ENCODE measurements around the gene SPIRE2. TPM values are rescaled to one million over a fixed set of nuclear protein-coding genes. Genes with fewer than 3 reads are reported as not detected.

Gene SPIRE2
- total and polyA plus RNA-seq, 2 of the 13 experiments (the other 11 are each of a cell fraction or from before 2014, with no cell fraction given) = 13.3 to 37.5 TPM

DNA sequence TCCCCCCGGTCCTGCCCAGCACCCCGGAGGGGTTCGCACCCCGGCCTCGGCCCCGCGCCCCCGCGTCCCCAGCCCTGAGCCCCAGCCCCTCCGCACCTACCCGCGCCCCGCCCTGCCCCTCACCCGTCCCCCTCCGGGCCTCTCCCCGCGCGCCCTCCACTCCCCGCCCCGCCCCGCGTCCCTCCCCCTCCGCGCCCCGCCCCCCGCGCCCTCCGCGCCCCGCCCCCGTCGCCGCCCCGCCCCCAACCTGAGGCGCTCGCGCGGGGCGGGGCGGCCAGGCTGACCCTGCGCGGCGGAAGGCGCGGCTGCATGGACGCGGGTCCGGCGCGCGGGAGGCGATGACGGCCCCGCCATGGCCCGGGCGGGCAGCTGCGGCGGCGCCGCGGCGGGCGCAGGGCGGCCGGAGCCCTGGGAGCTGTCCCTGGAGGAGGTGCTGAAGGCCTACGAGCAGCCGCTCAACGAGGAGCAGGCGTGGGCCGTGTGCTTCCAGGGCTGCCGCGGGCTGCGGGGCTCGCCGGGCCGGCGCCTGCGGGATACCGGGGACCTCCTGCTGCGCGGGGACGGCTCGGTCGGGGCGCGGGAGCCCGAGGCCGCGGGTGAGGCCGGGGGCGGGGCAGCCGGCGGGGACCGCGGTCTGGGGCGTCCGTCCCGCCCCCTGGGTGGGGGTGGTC, at the start of gene SPIRE2 (continued):
- TF ChIP-seq, protein P1, sequence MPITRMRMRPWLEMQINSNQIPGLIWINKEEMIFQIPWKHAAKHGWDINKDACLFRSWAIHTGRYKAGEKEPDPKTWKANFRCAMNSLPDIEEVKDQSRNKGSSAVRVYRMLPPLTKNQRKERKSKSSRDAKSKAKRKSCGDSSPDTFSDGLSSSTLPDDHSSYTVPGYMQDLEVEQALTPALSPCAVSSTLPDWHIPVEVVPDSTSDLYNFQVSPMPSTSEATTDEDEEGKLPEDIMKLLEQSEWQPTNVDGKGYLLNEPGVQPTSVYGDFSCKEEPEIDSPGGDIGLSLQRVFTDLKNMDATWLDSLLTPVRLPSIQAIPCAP (CRISPR knock-in tag; IDR thresholded peaks at IDR 0.05; ENCODE audit: low read depth) = no peak
- no peak for TF ChIP-seq HCFC1 (IDR thresholded peaks at IDR 0.05; ENCODE audit: low read depth, low read length)
- TF ChIP-seq, protein P2, sequence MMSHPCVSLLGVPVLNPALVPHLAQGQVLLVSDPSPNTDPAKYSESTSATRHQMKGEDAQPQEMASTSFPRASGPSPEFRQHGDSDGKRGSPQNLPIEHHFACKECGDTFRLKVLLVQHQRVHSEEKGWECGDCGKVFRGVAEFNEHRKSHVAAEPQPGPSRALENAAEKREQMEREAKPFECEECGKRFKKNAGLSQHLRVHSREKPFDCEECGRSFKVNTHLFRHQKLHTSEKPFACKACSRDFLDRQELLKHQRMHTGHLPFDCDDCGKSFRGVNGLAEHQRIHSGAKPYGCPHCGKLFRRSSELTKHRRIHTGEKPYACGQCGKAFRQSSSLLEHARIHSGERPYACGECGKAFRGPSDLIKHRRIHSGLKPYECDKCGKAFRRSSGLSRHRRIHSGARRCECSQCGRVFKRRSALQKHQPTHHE (CRISPR knock-in tag; IDR thresholded peaks at IDR 0.05; ENCODE audit: borderline replicate concordance) = no peak
- no peak for TF ChIP-seq GPN1 (CRISPR knock-in tag; IDR thresholded peaks at IDR 0.05; ENCODE audit: borderline replicate concordance)
- TF ChIP-seq DNMT1 (CRISPR knock-in tag; IDR thresholded peaks at IDR 0.05) = no peak
- peak; percentile 31; the same call in 1 of the 2 replicates for TF ChIP-seq HES4 (CRISPR knock-in tag; IDR thresholded peaks at IDR 0.05; ENCODE audit: borderline replicate concordance)
- TF ChIP-seq ZBTB3 (CRISPR knock-in tag; IDR thresholded peaks at IDR 0.05; ENCODE audit: borderline replicate concordance, low read depth) = 0 out of 2 replicates have a peak, but pooled peaks have one; percentile 20
- TF ChIP-seq, protein P3, sequence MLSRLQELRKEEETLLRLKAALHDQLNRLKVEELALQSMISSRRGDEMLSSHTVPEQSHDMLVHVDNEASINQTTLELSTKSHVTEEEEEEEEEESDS (CRISPR knock-in tag; IDR thresholded peaks at IDR 0.05; ENCODE audit: borderline replicate concordance) = 0 out of 2 replicates have a peak, but pooled peaks have one; percentile 1
- no peak for TF ChIP-seq RORA (CRISPR knock-in tag; IDR thresholded peaks at IDR 0.05)
- TF ChIP-seq POLR2G (IDR thresholded peaks at IDR 0.05; ENCODE audit: low read depth, low read length) = peak; percentile 39
- TF ChIP-seq, protein P4, sequence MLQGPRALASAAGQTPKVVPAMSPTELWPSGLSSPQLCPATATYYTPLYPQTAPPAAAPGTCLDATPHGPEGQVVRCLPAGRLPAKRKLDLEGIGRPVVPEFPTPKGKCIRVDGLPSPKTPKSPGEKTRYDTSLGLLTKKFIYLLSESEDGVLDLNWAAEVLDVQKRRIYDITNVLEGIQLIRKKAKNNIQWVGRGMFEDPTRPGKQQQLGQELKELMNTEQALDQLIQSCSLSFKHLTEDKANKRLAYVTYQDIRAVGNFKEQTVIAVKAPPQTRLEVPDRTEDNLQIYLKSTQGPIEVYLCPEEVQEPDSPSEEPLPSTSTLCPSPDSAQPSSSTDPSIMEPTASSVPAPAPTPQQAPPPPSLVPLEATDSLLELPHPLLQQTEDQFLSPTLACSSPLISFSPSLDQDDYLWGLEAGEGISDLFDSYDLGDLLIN (CRISPR knock-in tag; IDR thresholded peaks at IDR 0.05; ENCODE audit: borderline replicate concordance) = no peak
- 0 out of 2 replicates have a peak, but pooled peaks have one; percentile 5 for TF ChIP-seq KLF6 (CRISPR knock-in tag; IDR thresholded peaks at IDR 0.05)
- TF ChIP-seq, protein P5, sequence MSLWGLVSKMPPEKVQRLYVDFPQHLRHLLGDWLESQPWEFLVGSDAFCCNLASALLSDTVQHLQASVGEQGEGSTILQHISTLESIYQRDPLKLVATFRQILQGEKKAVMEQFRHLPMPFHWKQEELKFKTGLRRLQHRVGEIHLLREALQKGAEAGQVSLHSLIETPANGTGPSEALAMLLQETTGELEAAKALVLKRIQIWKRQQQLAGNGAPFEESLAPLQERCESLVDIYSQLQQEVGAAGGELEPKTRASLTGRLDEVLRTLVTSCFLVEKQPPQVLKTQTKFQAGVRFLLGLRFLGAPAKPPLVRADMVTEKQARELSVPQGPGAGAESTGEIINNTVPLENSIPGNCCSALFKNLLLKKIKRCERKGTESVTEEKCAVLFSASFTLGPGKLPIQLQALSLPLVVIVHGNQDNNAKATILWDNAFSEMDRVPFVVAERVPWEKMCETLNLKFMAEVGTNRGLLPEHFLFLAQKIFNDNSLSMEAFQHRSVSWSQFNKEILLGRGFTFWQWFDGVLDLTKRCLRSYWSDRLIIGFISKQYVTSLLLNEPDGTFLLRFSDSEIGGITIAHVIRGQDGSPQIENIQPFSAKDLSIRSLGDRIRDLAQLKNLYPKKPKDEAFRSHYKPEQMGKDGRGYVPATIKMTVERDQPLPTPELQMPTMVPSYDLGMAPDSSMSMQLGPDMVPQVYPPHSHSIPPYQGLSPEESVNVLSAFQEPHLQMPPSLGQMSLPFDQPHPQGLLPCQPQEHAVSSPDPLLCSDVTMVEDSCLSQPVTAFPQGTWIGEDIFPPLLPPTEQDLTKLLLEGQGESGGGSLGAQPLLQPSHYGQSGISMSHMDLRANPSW (CRISPR knock-in tag; IDR thresholded peaks at IDR 0.05; ENCODE audit: borderline replicate concordance) = no peak
- TF ChIP-seq, protein P6, sequence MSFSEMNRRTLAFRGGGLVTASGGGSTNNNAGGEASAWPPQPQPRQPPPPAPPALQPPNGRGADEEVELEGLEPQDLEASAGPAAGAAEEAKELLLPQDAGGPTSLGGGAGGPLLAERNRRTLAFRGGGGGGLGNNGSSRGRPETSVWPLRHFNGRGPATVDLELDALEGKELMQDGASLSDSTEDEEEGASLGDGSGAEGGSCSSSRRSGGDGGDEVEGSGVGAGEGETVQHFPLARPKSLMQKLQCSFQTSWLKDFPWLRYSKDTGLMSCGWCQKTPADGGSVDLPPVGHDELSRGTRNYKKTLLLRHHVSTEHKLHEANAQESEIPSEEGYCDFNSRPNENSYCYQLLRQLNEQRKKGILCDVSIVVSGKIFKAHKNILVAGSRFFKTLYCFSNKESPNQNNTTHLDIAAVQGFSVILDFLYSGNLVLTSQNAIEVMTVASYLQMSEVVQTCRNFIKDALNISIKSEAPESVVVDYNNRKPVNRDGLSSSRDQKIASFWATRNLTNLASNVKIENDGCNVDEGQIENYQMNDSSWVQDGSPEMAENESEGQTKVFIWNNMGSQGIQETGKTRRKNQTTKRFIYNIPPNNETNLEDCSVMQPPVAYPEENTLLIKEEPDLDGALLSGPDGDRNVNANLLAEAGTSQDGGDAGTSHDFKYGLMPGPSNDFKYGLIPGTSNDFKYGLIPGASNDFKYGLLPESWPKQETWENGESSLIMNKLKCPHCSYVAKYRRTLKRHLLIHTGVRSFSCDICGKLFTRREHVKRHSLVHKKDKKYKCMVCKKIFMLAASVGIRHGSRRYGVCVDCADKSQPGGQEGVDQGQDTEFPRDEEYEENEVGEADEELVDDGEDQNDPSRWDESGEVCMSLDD (CRISPR knock-in tag; IDR thresholded peaks at IDR 0.05; ENCODE audit: borderline replicate concordance) = peak; percentile 2; the same call in 1 of the 2 replicates
- peak; percentile 59; the same call in 1 of the 2 replicates for TF ChIP-seq ZFY (CRISPR knock-in tag; IDR thresholded peaks at IDR 0.05)

Measured in HepG2 (cell line).